ENCODE data around the gene TNP2. TPM values are rescaled to one million over a fixed set of nuclear protein-coding genes. Genes with fewer than 3 reads are reported as not detected.
A peak's percentile ranks its signal among the peaks of the same experiment; 100 is the strongest.

The TNP2 gene
- total and polyA plus RNA-seq, 2 experiments from 2014 or later = not detected

- ATAC-seq (no peak; the same call in 2 of the 3 replicates), DNase-seq (ENCODE audit: low spot score) (no peak)
- Mint-ChIP-seq H3K4me3 (no peak overlapping the region), H3K27ac (no peak overlapping the region; the same call in 1 of the 2 replicates), H3K9me3 (0 out of 3 replicates have a peak, but pooled peaks cover 2% of the 10 kb centered on the region), H3K27me3 (ENCODE audit: insufficient read depth, low read depth, poor library complexity) (peaks cover 6% of the 10 kb centered on the region), H3K4me1 (peaks cover 18% of the 10 kb centered on the region), H3K36me3 (ENCODE audit: low read depth) (no peaks in the 10 kb centered on the region; the same call in 2 of the 3 replicates)
- Histone ChIP-seq H3K4me3 (no peak overlapping the region), H3F3A (replicated peaks; ENCODE audit: low read depth) (peaks cover 14% of the 10 kb centered on the region), H4K20me1 (replicated peaks; ENCODE audit: insufficient read depth) (no peaks in the 10 kb centered on the region), H3K9me2 (ENCODE audit: insufficient read depth) (no peaks in the 10 kb centered on the region; the same call in 1 of the 2 replicates), H3K4me2 (no peak overlapping the region), H2AFZ (peak overlapping the region; percentile 88), H3K27ac (ENCODE audit: low read depth) (no peak overlapping the region), H3K36me3 (ENCODE audit: insufficient read depth) (no peaks in the 10 kb centered on the region; the same call in 1 of the 2 replicates), H3K4me1 (ENCODE audit: insufficient read depth) (peaks cover 22% of the 10 kb centered on the region), H3K27me3 (ENCODE audit: insufficient read depth) (no peaks in the 10 kb centered on the region), H3K79me2 (replicated peaks; ENCODE audit: insufficient read depth) (no peaks in the 10 kb centered on the region)
- TF ChIP-seq ZNF462 (CRISPR knock-in tag; IDR thresholded peaks at IDR 0.05) (no peak), ZNF114 (CRISPR knock-in tag; IDR thresholded peaks at IDR 0.05) (no peak), STAT1 (IDR thresholded peaks at IDR 0.05; ENCODE audit: unreplicated experiment) (no peak), EZH2 (IDR thresholded peaks at IDR 0.05; ENCODE audit: low read depth, unreplicated experiment) (no peak), ZNF331 (CRISPR knock-in tag; IDR thresholded peaks at IDR 0.05; ENCODE audit: low read depth) (no peak), EZH2phosphoT487 (IDR thresholded peaks at IDR 0.05; ENCODE audit: unreplicated experiment) (no peak), JUNB (IDR thresholded peaks at IDR 0.05; ENCODE audit: unreplicated experiment) (no peak), CREB1 (CRISPR knock-in tag; IDR thresholded peaks at IDR 0.05; ENCODE audit: low read depth) (no peak), CTCF (conservative IDR thresholded peaks at IDR 0.05; ENCODE audit: low read depth in 2 of 2) (no peak), POLR2AphosphoS5 (IDR thresholded peaks at IDR 0.05; ENCODE audit: low read depth) (no peak), REST (IDR thresholded peaks at IDR 0.05; ENCODE audit: unreplicated experiment) (no peak), NANOG (IDR thresholded peaks at IDR 0.05; ENCODE audit: borderline replicate concordance) (no peak), ETS1 (IDR thresholded peaks at IDR 0.05) (no peak)
Observed at GRCh38 chr16:11307639-11308492, 38.7 kb upstream of the TNP2 start.
